Middle frontal gyrus (tissue), 1 donor: ENCODE data around the gene UBTD2.

Experiments
- DNase-seq: peaks from one replicate; pipeline ENCODE4 v3.0.0-alpha.2; 2015; ENCODE audit warnings: low spot score; ENCODE audit errors: extremely low spot score

UBTD2 gene

GRCh38 chr5:172172912-172173563 is 110.5 kb downstream of the UBTD2 start:
- no peak for DNase-seq

GRCh38 chr5:172171118-172171517 is 112.4 kb downstream of the UBTD2 start:
- DNase-seq = no peak

GRCh38 chr5:172170251-172170701 is 113.3 kb downstream of the UBTD2 start:
- DNase-seq = no peak

GRCh38 chr5:172169216-172169615 is 114.3 kb downstream of the UBTD2 start:
- DNase-seq = no peak

GRCh38 chr5:172168311-172168710 is 115.3 kb downstream of the UBTD2 start:
- no peak for DNase-seq

- no peak for DNase-seq
Observed at GRCh38 chr5:172167895-172168294, 115.7 kb downstream of the UBTD2 start.

- no peak for DNase-seq
Observed at GRCh38 chr5:172166030-172166826, 117.3 kb downstream of the UBTD2 start.

GRCh38 chr5:172165465-172165864 is 118.1 kb downstream of the UBTD2 start:
- DNase-seq = no peak

GRCh38 chr5:172164769-172165212 is 118.8 kb downstream of the UBTD2 start:
- DNase-seq = no peak

GRCh38 chr5:172163346-172163745 is 120.2 kb downstream of the UBTD2 start:
- DNase-seq = no peak

- DNase-seq = no peak
Observed at GRCh38 chr5:172162987-172163343, 120.6 kb downstream of the UBTD2 start.

- no peak for DNase-seq
Observed at GRCh38 chr5:172162323-172162986, 121.1 kb downstream of the UBTD2 start.

GRCh38 chr5:172160506-172160905 is 123.1 kb downstream of the UBTD2 start:
- no peak for DNase-seq
